HG02840 (cell line): ENCODE results near the gene PRRC2C.

Experiments used
- ATAC-seq: cut with Tn5 transposase; IDR thresholded peaks from one replicate; pipeline ENCODE4 v1.9.1; 2021; ENCODE audit warnings: mild to moderate bottlenecking, moderate library complexity, moderate number of reproducible peaks; ENCODE audit not compliant: unreplicated experiment, low FRiP score

PRRC2C gene

GRCh38 chr1:171627020-171627419 is 141.7 kb downstream of the PRRC2C start:
- no peak for ATAC-seq

DNA sequence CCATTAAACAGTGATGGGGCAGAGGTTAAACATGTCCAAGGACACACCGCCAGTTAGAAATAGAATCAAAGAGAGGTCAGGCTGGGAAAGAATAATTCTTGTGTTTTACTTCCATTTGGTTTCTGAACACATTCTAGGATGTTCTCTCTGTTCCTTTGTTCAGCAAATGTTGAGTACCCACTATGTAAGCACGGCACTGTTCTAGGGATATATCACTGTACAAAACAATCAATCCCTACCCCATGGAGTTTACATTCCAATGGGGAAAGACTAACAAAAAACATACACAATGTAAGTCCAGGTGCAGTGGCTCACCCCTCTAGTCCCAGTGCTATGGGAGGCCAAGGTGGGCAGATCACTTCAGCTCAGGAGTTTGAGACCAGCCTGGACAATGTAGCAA is 142.9 kb downstream of the PRRC2C start:
- ATAC-seq, result no peak

- ATAC-seq, result no peak
These were observed 150.3 kb downstream of the PRRC2C start for GRCh38 chr1:171635661-171636060.

DNA sequence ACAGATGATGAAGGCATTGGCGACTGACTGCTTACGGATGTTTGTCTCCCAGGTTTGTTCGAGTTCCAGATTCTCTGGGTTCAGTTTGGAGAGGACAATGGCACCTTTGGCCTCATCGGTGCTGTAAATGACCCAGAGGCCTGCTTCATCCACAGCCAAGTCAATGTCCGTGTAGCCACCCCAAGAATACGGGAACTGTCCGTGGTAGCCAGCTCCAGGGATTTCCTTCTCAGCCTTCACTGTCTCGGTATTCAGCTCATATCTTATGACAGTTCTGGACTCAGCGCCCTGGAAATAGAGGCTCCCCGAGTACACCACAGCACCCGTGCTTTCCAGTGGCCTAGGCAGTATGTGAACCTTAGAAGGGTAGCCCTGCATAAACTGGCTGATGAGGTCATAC is 150.8 kb downstream of the PRRC2C start:
- ATAC-seq, result no peak

- ATAC-seq, result no peak
These were observed 152.7 kb downstream of the PRRC2C start for GRCh38 chr1:171637928-171638576.

GRCh38 chr1:171640225-171640624 is 154.9 kb downstream of the PRRC2C start:
- no peak for ATAC-seq

DNA sequence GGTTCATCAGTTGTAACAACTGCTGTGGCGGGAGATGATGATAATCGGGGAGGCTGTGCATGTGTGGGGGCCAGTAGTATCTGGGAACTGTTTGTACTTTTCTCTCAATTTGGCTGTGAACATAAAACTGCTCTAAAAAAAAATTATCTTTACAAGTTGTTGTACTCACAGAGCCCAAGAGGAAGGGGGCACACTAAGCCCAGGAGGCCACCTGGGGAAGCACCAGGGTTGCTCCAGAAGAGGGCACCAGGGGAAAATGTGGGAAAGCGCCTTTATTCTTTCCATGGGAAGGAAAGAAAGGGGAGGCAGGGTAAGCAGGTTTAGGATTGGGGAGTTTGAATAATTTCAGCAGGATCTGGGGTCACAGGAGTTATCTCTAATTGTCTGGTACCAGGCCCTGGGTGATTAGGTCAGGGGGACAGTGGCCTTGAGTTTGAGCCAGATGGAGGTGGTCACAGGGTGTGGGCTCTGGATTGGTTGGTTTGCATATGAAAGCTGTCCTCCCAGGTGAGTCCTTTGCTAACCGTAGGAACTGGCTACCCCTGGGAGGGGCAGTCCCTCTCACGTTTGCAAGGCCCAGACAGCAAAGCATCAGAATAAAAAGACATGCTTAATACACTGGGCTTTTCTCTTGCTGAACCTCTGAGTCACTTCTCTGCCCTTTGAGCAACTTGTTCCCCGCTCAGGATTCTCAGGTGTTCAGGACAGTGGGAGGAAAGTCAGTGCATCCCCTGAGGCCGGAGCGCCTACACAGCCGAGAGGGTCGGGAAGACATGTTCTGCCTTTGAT is 155.9 kb downstream of the PRRC2C start:
- no peak for ATAC-seq

DNA sequence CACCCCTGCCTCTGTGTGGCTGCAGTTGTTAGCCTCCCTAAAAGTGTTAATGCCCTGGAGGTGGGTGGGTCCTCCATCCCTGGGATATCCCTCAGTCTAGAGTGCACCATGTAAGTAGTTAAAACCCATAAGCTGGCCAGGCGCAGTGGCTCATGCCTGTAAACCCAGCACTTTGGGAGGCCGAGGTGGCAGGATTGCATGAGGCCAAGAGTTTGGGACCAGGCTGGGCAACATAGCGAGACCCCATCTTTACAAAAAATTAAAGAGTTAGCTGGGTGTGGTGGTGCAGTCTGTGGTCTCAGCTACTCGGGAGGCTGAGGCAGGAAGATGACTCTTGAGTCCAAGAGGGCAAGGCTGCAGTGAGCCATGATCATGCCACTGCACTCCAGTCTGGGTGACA is 156.9 kb downstream of the PRRC2C start:
- ATAC-seq, result no peak
